SK-N-SH (cell line): ENCODE measurements around the gene STOML1.

Source experiments
- EP300 ChIP-seq, 2 experiments: IDR thresholded peaks; 2 replicates each; pipeline versions ENCODE4 v1.4.0 to v1.6.1; 2012; ENCODE audit warnings: borderline replicate concordance in 1 of 2, low read depth in 1 of 2, low read length in 1 of 2
- GABPA ChIP-seq: IDR thresholded peaks from 2 replicates; pipeline ENCODE4 v1.4.0; 2012; ENCODE audit warnings: low read depth, mild to moderate bottlenecking
- NFIC ChIP-seq: IDR thresholded peaks from 2 replicates; pipeline ENCODE4 v1.4.0; 2012; ENCODE audit warnings: borderline replicate concordance
- PBX3 ChIP-seq: IDR thresholded peaks from 2 replicates; pipeline ENCODE4; 2012
- POLR2AphosphoS5 ChIP-seq: IDR thresholded peaks from 2 replicates; pipeline ENCODE4 v1.6.1; 2012; ENCODE audit warnings: low read depth, low read length
- RAD21 ChIP-seq: IDR thresholded peaks from 2 replicates; pipeline ENCODE4 v1.6.1; 2012; ENCODE audit warnings: mild to moderate bottlenecking, low read length
- REST ChIP-seq: IDR thresholded peaks from 2 replicates; pipeline ENCODE4 v1.6.1; 2012; ENCODE audit warnings: mild to moderate bottlenecking, low read depth, low read length, moderate library complexity
- SIN3A ChIP-seq: IDR thresholded peaks from 2 replicates; pipeline ENCODE4 v1.6.1; 2012; ENCODE audit warnings: low read depth, mild to moderate bottlenecking, low read length, moderate library complexity, borderline replicate concordance
- TAF1 ChIP-seq: IDR thresholded peaks from 2 replicates; pipeline ENCODE4 v1.6.1; 2012; ENCODE audit warnings: low read depth, mild to moderate bottlenecking, low read length, moderate library complexity, borderline replicate concordance
- YY1 ChIP-seq: IDR thresholded peaks from 2 replicates; pipeline ENCODE4 v1.4.0; 2012; ENCODE audit warnings: low read depth, mild to moderate bottlenecking
- TF ChIP-seq, protein P1 (sequence below): fragments of 200-600 bp; sonication (generic); IDR thresholded peaks from 2 replicates; pipeline ENCODE4 v1.6.1; 2017; ENCODE audit warnings: antibody characterized with exemption, mild to moderate bottlenecking, moderate library complexity

DNA sequence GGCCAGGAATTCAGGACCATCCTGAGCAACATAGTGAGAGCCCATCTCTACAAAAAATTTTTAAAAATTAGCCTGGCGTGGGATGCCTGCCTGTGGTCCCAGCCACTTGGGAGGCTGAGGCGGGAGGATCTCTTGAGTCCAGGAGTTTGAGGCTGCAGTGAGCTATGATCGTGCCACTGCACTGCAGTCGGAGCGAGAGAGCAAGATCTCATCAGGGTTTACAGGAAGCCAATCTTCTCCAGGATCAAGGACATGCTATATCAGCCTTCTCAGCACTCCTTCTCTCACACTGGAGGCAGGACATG is 451 bp upstream of the STOML1 start:
- TF ChIP-seq PBX3: no peak
- TF ChIP-seq, protein P1, sequence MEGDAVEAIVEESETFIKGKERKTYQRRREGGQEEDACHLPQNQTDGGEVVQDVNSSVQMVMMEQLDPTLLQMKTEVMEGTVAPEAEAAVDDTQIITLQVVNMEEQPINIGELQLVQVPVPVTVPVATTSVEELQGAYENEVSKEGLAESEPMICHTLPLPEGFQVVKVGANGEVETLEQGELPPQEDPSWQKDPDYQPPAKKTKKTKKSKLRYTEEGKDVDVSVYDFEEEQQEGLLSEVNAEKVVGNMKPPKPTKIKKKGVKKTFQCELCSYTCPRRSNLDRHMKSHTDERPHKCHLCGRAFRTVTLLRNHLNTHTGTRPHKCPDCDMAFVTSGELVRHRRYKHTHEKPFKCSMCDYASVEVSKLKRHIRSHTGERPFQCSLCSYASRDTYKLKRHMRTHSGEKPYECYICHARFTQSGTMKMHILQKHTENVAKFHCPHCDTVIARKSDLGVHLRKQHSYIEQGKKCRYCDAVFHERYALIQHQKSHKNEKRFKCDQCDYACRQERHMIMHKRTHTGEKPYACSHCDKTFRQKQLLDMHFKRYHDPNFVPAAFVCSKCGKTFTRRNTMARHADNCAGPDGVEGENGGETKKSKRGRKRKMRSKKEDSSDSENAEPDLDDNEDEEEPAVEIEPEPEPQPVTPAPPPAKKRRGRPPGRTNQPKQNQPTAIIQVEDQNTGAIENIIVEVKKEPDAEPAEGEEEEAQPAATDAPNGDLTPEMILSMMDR: no peak
- TF ChIP-seq EP300 (IDR thresholded peaks at IDR 0.05; ENCODE audit: borderline replicate concordance in 1 of 2, low read depth in 1 of 2, low read length in 1 of 2): no peak
- TF ChIP-seq POLR2AphosphoS5: no peak
- TF ChIP-seq REST: no peak
- no peak for TF ChIP-seq GABPA
- TF ChIP-seq RAD21: no peak
- no peak for TF ChIP-seq YY1
- no peak for TF ChIP-seq SIN3A
- no peak for TF ChIP-seq TAF1
- TF ChIP-seq NFIC: no peak
